Measurements from ENCODE around the gene RUVBL1.

RUVBL1 gene

DNA sequence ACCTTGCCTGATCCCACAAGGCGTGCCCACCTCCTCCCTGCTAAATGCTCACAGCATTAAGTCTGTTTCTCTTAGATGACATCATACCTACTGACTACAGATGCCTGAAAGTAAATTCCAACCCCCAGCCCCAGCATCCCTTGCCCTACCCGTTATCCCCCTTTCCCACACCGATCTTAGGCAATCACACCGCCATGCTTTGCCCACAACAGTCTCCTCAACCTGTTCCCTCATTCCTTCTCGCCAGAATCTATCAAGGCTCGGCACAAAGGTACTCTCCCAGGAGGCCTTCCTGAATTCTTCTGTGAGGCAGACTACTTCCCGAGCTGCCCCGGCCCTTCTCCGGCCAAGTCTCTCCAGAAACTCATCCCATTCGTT lies 72.2 kb downstream of the RUVBL1 start:
- Histone ChIP-seq H3K27me3 (ENCODE audit: low read depth, low read length) (no peaks in the 10 kb centered on the region), H3K27ac (ENCODE audit: low read length) (peak overlapping the region; percentile 27; the same call in 1 of the 2 replicates), H3K36me3 (replicated peaks; ENCODE audit: low read depth, low read length) (peaks cover 38% of the 10 kb centered on the region), H3K4me2 (ENCODE audit: low read length) (peak overlapping the region; percentile 94), H3K79me2 (ENCODE audit: low read length) (peaks cover 54% of the 10 kb centered on the region), H3K9ac (ENCODE audit: low read length) (peak overlapping the region; percentile 92), H3K9me3 (ENCODE audit: insufficient read depth, low read length) (no peaks in the 10 kb centered on the region), H2AFZ (ENCODE audit: low read depth, low read length) (peak overlapping the region; percentile 86), H3K4me1 (ENCODE audit: low read length) (peaks cover 24% of the 10 kb centered on the region), H3K4me3 (ENCODE audit: low read length) (peak overlapping the region; percentile 99), H4K20me1 (ENCODE audit: insufficient read depth, low read length) (peaks cover 26% of the 10 kb centered on the region)
- no peak for TF ChIP-seq EZH2phosphoT487 (IDR thresholded peaks at IDR 0.05; ENCODE audit: low read depth)
- no peak for TF ChIP-seq CTCF (IDR thresholded peaks at IDR 0.05; ENCODE audit: low read depth, low read length)

- H3K9ac ChIP-seq (ENCODE audit: low read length): no peak overlapping the region
- H3K4me2 ChIP-seq (ENCODE audit: low read length): no peak overlapping the region
Measured at GRCh38 chr3:128050597-128050996, 73.0 kb downstream of the RUVBL1 start.

GRCh38 chr3:128041344-128041743 lies 82.3 kb downstream of the RUVBL1 start:
- Histone ChIP-seq H2AFZ (ENCODE audit: low read depth, low read length) (no peak overlapping the region), H3K79me2 (ENCODE audit: low read length) (no peaks in the 10 kb centered on the region), H3K4me2 (ENCODE audit: low read length) (no peak overlapping the region), H3K4me1 (ENCODE audit: low read length) (no peaks in the 10 kb centered on the region), H3K36me3 (replicated peaks; ENCODE audit: low read depth, low read length) (no peaks in the 10 kb centered on the region), H3K4me3 (ENCODE audit: low read length) (no peak overlapping the region), H3K9ac (ENCODE audit: low read length) (no peak overlapping the region), H4K20me1 (ENCODE audit: insufficient read depth, low read length) (no peaks in the 10 kb centered on the region), H3K27ac (ENCODE audit: low read length) (no peak overlapping the region), H3K9me3 (ENCODE audit: insufficient read depth, low read length) (no peaks in the 10 kb centered on the region), H3K27me3 (ENCODE audit: low read depth, low read length) (peaks cover 29% of the 10 kb centered on the region)
- no peak for TF ChIP-seq EZH2phosphoT487 (IDR thresholded peaks at IDR 0.05; ENCODE audit: low read depth)
- TF ChIP-seq CTCF (IDR thresholded peaks at IDR 0.05; ENCODE audit: low read depth, low read length): no peak

More at GRCh38 chr3:128050597-128050996, 73.0 kb downstream of the RUVBL1 start:
- Histone ChIP-seq H3K27ac (ENCODE audit: low read length) (no peak overlapping the region), H2AFZ (ENCODE audit: low read depth, low read length) (no peak overlapping the region), H4K20me1 (ENCODE audit: insufficient read depth, low read length) (peaks cover 22% of the 10 kb centered on the region), H3K79me2 (ENCODE audit: low read length) (peaks cover 45% of the 10 kb centered on the region), H3K36me3 (replicated peaks; ENCODE audit: low read depth, low read length) (peaks cover 30% of the 10 kb centered on the region), H3K9me3 (ENCODE audit: insufficient read depth, low read length) (no peaks in the 10 kb centered on the region), H3K4me3 (ENCODE audit: low read length) (no peak overlapping the region), H3K27me3 (ENCODE audit: low read depth, low read length) (peaks cover 3% of the 10 kb centered on the region; the same call in 1 of the 2 replicates), H3K4me1 (ENCODE audit: low read length) (peaks cover 24% of the 10 kb centered on the region)
- no peak for TF ChIP-seq EZH2phosphoT487 (IDR thresholded peaks at IDR 0.05; ENCODE audit: low read depth)
- no peak for TF ChIP-seq CTCF (IDR thresholded peaks at IDR 0.05; ENCODE audit: low read depth, low read length)

- Histone ChIP-seq H4K20me1 (ENCODE audit: insufficient read depth, low read length) (no peaks in the 10 kb centered on the region), H2AFZ (ENCODE audit: low read depth, low read length) (no peak overlapping the region), H3K4me2 (ENCODE audit: low read length) (no peak overlapping the region), H3K79me2 (ENCODE audit: low read length) (no peaks in the 10 kb centered on the region), H3K27ac (ENCODE audit: low read length) (no peak overlapping the region), H3K9me3 (ENCODE audit: insufficient read depth, low read length) (no peaks in the 10 kb centered on the region), H3K9ac (ENCODE audit: low read length) (no peak overlapping the region), H3K27me3 (ENCODE audit: low read depth, low read length) (peaks cover 27% of the 10 kb centered on the region), H3K4me3 (ENCODE audit: low read length) (no peak overlapping the region), H3K36me3 (replicated peaks; ENCODE audit: low read depth, low read length) (no peaks in the 10 kb centered on the region), H3K4me1 (ENCODE audit: low read length) (no peaks in the 10 kb centered on the region)
- TF ChIP-seq CTCF (IDR thresholded peaks at IDR 0.05; ENCODE audit: low read depth, low read length) (no peak), EZH2phosphoT487 (IDR thresholded peaks at IDR 0.05; ENCODE audit: low read depth) (no peak)
Measured at GRCh38 chr3:128040660-128041059, 83.0 kb downstream of the RUVBL1 start.
